ENCODE results near the gene CTBP2. TPM values are rescaled to one million over a fixed set of nuclear protein-coding genes. Genes with fewer than 3 reads are reported as not detected.

Gene CTBP2
- total RNA-seq, 1 donor from 2014 or later = 55.2 TPM

DNA sequence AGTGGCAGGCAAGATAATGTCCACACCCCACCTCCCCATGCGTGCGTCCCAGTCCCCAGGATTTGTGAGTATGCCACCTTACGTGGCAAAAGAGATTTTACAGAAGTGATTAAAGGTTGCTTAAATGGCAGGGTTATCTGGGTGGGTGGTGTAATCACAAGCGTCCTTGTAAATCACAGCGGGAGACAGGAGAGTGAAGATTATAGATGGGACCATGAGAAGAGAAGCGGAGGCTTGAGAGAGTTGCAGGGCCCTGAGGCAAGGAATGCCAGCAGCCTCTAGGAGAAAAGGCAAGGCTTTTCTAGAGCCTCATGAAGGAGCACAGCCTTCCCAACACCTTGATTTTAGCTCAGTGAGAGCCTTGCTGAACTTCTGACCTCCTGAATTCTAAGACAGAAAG, 208.2 kb downstream of the CTBP2 start:
- no peak overlapping the region for H3K27ac Mint-ChIP-seq
- peaks cover 2% of the 10 kb centered on the region for H3K27me3 Mint-ChIP-seq (ENCODE audit: insufficient read depth, low read depth)
- H3K27ac ChIP-seq = no peak overlapping the region

GRCh38 chr10:124949543-124949942, 210.8 kb downstream of the CTBP2 start:
- Mint-ChIP-seq H3K27ac (no peak overlapping the region), H3K4me3 (no peak overlapping the region), H3K36me3 (peaks cover 30% of the 10 kb centered on the region), H3K9me3 (no peaks in the 10 kb centered on the region), H3K4me1 (peaks cover 9% of the 10 kb centered on the region), H3K27me3 (ENCODE audit: insufficient read depth, low read depth) (peaks cover 2% of the 10 kb centered on the region)
- Histone ChIP-seq H3K9me3 (ENCODE audit: low read depth) (no peaks in the 10 kb centered on the region), H3K27ac (no peak overlapping the region), H3F3A (ENCODE audit: low read depth) (no peaks in the 10 kb centered on the region), H2AFZ (replicated peaks) (no peak overlapping the region), H3K4me2 (no peak overlapping the region), H3K4me3 (no peak overlapping the region), H4K20me1 (ENCODE audit: low read depth) (peaks cover 64% of the 10 kb centered on the region), H3K36me3 (no peaks in the 10 kb centered on the region), H3K9ac (no peak overlapping the region), H3K79me2 (ENCODE audit: low read depth) (peaks cover 100% of the 10 kb centered on the region), H3K4me1 (no peaks in the 10 kb centered on the region), H3K27me3 (no peaks in the 10 kb centered on the region)
- no peak for DNase-seq (ENCODE audit: low spot score)
- TF ChIP-seq, protein P1, sequence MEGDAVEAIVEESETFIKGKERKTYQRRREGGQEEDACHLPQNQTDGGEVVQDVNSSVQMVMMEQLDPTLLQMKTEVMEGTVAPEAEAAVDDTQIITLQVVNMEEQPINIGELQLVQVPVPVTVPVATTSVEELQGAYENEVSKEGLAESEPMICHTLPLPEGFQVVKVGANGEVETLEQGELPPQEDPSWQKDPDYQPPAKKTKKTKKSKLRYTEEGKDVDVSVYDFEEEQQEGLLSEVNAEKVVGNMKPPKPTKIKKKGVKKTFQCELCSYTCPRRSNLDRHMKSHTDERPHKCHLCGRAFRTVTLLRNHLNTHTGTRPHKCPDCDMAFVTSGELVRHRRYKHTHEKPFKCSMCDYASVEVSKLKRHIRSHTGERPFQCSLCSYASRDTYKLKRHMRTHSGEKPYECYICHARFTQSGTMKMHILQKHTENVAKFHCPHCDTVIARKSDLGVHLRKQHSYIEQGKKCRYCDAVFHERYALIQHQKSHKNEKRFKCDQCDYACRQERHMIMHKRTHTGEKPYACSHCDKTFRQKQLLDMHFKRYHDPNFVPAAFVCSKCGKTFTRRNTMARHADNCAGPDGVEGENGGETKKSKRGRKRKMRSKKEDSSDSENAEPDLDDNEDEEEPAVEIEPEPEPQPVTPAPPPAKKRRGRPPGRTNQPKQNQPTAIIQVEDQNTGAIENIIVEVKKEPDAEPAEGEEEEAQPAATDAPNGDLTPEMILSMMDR (IDR thresholded peaks at IDR 0.05) = no peak
- TF ChIP-seq EZH2phosphoT487 (IDR thresholded peaks at IDR 0.05) (no peak), EZH2 (IDR thresholded peaks at IDR 0.05) (no peak)

More for the DNA sequence above, 208.2 kb downstream of the CTBP2 start:
- Histone ChIP-seq H2AFZ (replicated peaks) (no peak overlapping the region), H3K4me1 (no peaks in the 10 kb centered on the region), H3K9me3 (ENCODE audit: low read depth) (no peaks in the 10 kb centered on the region), H3K79me2 (ENCODE audit: low read depth) (peaks cover 99% of the 10 kb centered on the region), H4K20me1 (ENCODE audit: low read depth) (peaks cover 57% of the 10 kb centered on the region), H3K4me2 (no peak overlapping the region), H3K36me3 (no peaks in the 10 kb centered on the region), H3K27me3 (no peaks in the 10 kb centered on the region), H3K4me3 (no peak overlapping the region), H3K9ac (no peak overlapping the region), H3F3A (ENCODE audit: low read depth) (no peaks in the 10 kb centered on the region)
- TF ChIP-seq EZH2phosphoT487 (IDR thresholded peaks at IDR 0.05) = no peak
- no peak for TF ChIP-seq EZH2 (IDR thresholded peaks at IDR 0.05)
- TF ChIP-seq, protein P1 (IDR thresholded peaks at IDR 0.05) = no peak
- peaks cover 21% of the 10 kb centered on the region for H3K36me3 Mint-ChIP-seq
- no peak overlapping the region for H3K4me3 Mint-ChIP-seq
- H3K4me1 Mint-ChIP-seq = peaks cover 6% of the 10 kb centered on the region
- H3K9me3 Mint-ChIP-seq = no peaks in the 10 kb centered on the region
- no peak for DNase-seq (ENCODE audit: low spot score)

DNA sequence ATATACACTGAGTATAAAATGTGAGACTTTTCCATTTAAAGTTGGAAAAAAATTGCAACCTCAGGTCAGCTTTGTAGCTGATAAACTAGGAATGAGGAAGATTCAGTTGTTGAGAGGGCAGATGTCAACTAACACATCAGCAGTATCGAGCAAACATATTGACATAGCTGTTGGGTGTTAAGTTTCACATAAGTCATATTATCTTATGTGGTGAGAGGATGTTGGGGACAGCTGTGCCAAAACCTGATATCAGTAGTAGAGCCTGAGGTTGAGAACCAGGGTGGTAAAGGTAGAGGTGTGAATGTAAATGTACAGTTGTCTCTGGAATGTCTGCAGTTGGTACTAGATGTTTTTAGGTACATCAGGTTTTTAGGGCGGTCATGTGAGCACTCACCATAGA, 213.4 kb downstream of the CTBP2 start:
- Mint-ChIP-seq H3K36me3 (peaks cover 28% of the 10 kb centered on the region), H3K27me3 (ENCODE audit: insufficient read depth, low read depth) (no peaks in the 10 kb centered on the region), H3K9me3 (no peaks in the 10 kb centered on the region), H3K4me3 (no peak overlapping the region), H3K27ac (no peak overlapping the region), H3K4me1 (peaks cover 10% of the 10 kb centered on the region)
- no peak for DNase-seq (ENCODE audit: low spot score)
- no peaks in the 10 kb centered on the region for H3F3A ChIP-seq (ENCODE audit: low read depth)
- no peak overlapping the region for H3K4me3 ChIP-seq
- H3K4me1 ChIP-seq = no peaks in the 10 kb centered on the region
- peaks cover 65% of the 10 kb centered on the region for H4K20me1 ChIP-seq (ENCODE audit: low read depth)
- H3K27me3 ChIP-seq = no peaks in the 10 kb centered on the region
- H3K4me2 ChIP-seq = no peak overlapping the region
- no peaks in the 10 kb centered on the region for H3K9me3 ChIP-seq (ENCODE audit: low read depth)
- TF ChIP-seq EZH2 (IDR thresholded peaks at IDR 0.05) (no peak), EZH2phosphoT487 (IDR thresholded peaks at IDR 0.05) (no peak)
- TF ChIP-seq, protein P1 (IDR thresholded peaks at IDR 0.05) = no peak
- H2AFZ ChIP-seq (replicated peaks) = no peak overlapping the region
- no peak overlapping the region for H3K27ac ChIP-seq
- no peak overlapping the region for H3K9ac ChIP-seq
- H3K79me2 ChIP-seq (ENCODE audit: low read depth) = peaks cover 100% of the 10 kb centered on the region
- H3K36me3 ChIP-seq = no peaks in the 10 kb centered on the region

Measured in neural progenitor cell (in vitro differentiated cells).